SU-DHL-6 (cell line): ENCODE results near the gene RHOG.

Experiments used
- CTCF ChIP-seq: fragments of 200-600 bp; sonication (generic); IDR thresholded peaks from one replicate; pipeline ENCODE4 v1.5.1; 2017; ENCODE audit warnings: antibody characterized with exemption, mild to moderate bottlenecking, low read length, moderate library complexity; ENCODE audit not compliant: insufficient read depth, poor library complexity, severe bottlenecking
- EZH2phosphoT487 ChIP-seq: fragments of 200-600 bp; sonication (generic), shearing (Covaris generic); conservative IDR thresholded peaks from 2 replicates; pipeline ENCODE4 v1.6.1; 2018; ENCODE audit warnings: mild to moderate bottlenecking, antibody characterized with exemption, low read length, moderate library complexity, mixed read lengths

- TF ChIP-seq CTCF (no peak), EZH2phosphoT487 (no peak)
Measured at GRCh38 chr11:3840870-3841425, at the start of gene RHOG.
